PC-9 (cell line): Measurements from ENCODE around the gene SMPD4. TPM values are rescaled to one million over a fixed set of nuclear protein-coding genes. Genes with fewer than 3 reads are reported as not detected.
"Not testable (repeated sequence)": the region's sequence is repeated elsewhere in the genome, so short reads cannot be mapped to it uniquely, and the experiment has no call there.

ENCODE experiments used
- BruUV-seq: library from RNA; stranded (reverse); fragments of 400-500 nt; replicated peaks from 2 replicates; lab custom pipeline; 2021; lab: Mats Ljungman, UMichigan
- CTCF ChIA-PET: fragments of 300-600 bp; sonication (Branson Sonifier 250); formaldehyde crosslinking; loops from one replicate; lab custom pipeline; 2022; ENCODE audit warnings: antibody characterized with exemption; lab: Charles Lee
- POLR2A ChIA-PET: fragments of 300-600 bp; sonication (Branson Sonifier 250); formaldehyde crosslinking; loops from one replicate; lab custom pipeline; 2022; ENCODE audit warnings: antibody characterized with exemption; ENCODE audit not compliant: unreplicated experiment; lab: Charles Lee
- DNase-seq, 2 experiments: peaks; one replicate each; pipeline versions ENCODE4 v3.0.0 to v3.0.0-alpha.2; 2015 to 2022; ENCODE audit warnings: mixed read lengths in 1 of 2
- H2AFZ ChIP-seq: fragments of 200-600 bp; sonication (generic); 2 replicates; pipeline ENCODE4 v1.8.1; 2017; ENCODE audit warnings: antibody characterized with exemption
- H3F3A ChIP-seq: fragments of 200-600 bp; sonication (generic); 2 replicates; pipeline ENCODE4 v1.8.1; 2017; ENCODE audit warnings: antibody characterized with exemption, mild to moderate bottlenecking, low read depth; ENCODE audit not compliant: insufficient read depth
- H3K27ac ChIP-seq: fragments of 200-600 bp; sonication (generic); 2 replicates; pipeline ENCODE4 v1.6.1; 2016; ENCODE audit warnings: mixed run types
- H3K27me3 ChIP-seq: fragments of 200-600 bp; sonication (generic); 2 replicates; pipeline ENCODE4 v1.6.1; 2016; ENCODE audit warnings: low read depth, mixed run types; ENCODE audit not compliant: insufficient read depth
- H3K36me3 ChIP-seq: fragments of 200-600 bp; sonication (generic); 2 replicates; pipeline ENCODE4 v1.6.1; 2016; ENCODE audit warnings: low read depth, mixed run types
- H3K4me1 ChIP-seq: fragments of 200-600 bp; sonication (generic); replicated peaks from 2 replicates; pipeline ENCODE4 v1.6.1; 2016; ENCODE audit warnings: mixed run types; ENCODE audit not compliant: insufficient read depth
- H3K4me2 ChIP-seq: fragments of 200-600 bp; sonication (generic); 2 replicates; pipeline ENCODE4 v1.6.1; 2017; ENCODE audit warnings: mixed run types
- H3K4me3 ChIP-seq: fragments of 200-600 bp; sonication (generic); 2 replicates; pipeline ENCODE4 v1.6.1; 2016; ENCODE audit warnings: mixed run types
- H3K79me2 ChIP-seq: fragments of 200-600 bp; sonication (generic); 2 replicates; pipeline ENCODE4 v1.6.1; 2017; ENCODE audit warnings: low read depth, mixed run types
- H3K9me2 ChIP-seq: fragments of 200-600 bp; sonication (generic); 2 replicates; pipeline ENCODE4 v1.8.1; 2017; ENCODE audit warnings: mild to moderate bottlenecking; ENCODE audit not compliant: insufficient read depth
- H3K9me3 ChIP-seq: fragments of 200-600 bp; sonication (generic); 2 replicates; pipeline ENCODE4 v1.8.1; 2016; ENCODE audit warnings: low read depth; ENCODE audit not compliant: insufficient read depth
- H4K20me1 ChIP-seq: fragments of 200-600 bp; sonication (generic); 2 replicates; pipeline ENCODE4 v1.8.1; 2017; ENCODE audit not compliant: insufficient read depth
- CTCF ChIP-seq: fragments of 200-600 bp; sonication (generic); conservative IDR thresholded peaks from 2 replicates; pipeline ENCODE4 v1.6.1; 2017; ENCODE audit warnings: mixed run types, antibody characterized with exemption, mild to moderate bottlenecking, moderate library complexity
- EZH2 ChIP-seq: fragments of 200-600 bp; sonication (generic); IDR thresholded peaks from 2 replicates; pipeline ENCODE4 v1.8.0; 2017; ENCODE audit warnings: antibody characterized with exemption, low read depth
- intact Hi-C: fragments of 100-400 bp; cut with micrococcal nuclease; formaldehyde crosslinking; loops from one replicate; pipeline ENCODE4 v1.10.0; 2022; ENCODE audit not compliant: unreplicated experiment
- total RNA-seq: library from RNA; stranded (reverse); gene quantifications from 2 replicates; pipeline ENCODE4 v1.2.3, GENCODE V29; 2021

The SMPD4 gene
- total RNA-seq, 1 experiment from 2014 or later, result 77.9 TPM

- Histone ChIP-seq H2AFZ (no peak overlapping the region), H3K4me2 (no peak overlapping the region), H3K36me3 (no peaks in the 10 kb centered on the region), H3K27me3 (no peaks in the 10 kb centered on the region), H3K4me1 (no peaks in the 10 kb centered on the region), H3K4me3 (no peak overlapping the region), H4K20me1 (no peaks in the 10 kb centered on the region), H3K9me2 (no peaks in the 10 kb centered on the region), H3F3A (0 out of 2 replicates have a peak, but pooled peaks cover 5% of the 10 kb centered on the region), H3K9me3 (no peaks in the 10 kb centered on the region), H3K79me2 (no peaks in the 10 kb centered on the region), H3K27ac (no peak overlapping the region)
- no peak for TF ChIP-seq CTCF
- ChIA-PET CTCF (no interaction called here), POLR2A (no interaction called here)
- intact Hi-C loops, result no loop called here
- DNase-seq, result no peak
- BruUV-seq, result no TSS peak
These were observed 8.8 kb upstream of the SMPD4 start for GRCh38 chr2:130190237-130190636.

GRCh38 chr2:130188958-130189357 is 7.6 kb upstream of the SMPD4 start:
- H3K4me1 ChIP-seq, H3K27ac ChIP-seq, intact Hi-C loops, H3K4me3 ChIP-seq, H3K4me2 ChIP-seq, H3K79me2 ChIP-seq, H3K9me3 ChIP-seq, H3K27me3 ChIP-seq, DNase-seq, H3K36me3 ChIP-seq, H4K20me1 ChIP-seq, POLR2A ChIA-PET, CTCF ChIA-PET, H2AFZ ChIP-seq, BruUV-seq, H3K9me2 ChIP-seq, H3F3A ChIP-seq: not testable (repeated sequence)

- H3K9me3 ChIP-seq, POLR2A ChIA-PET, H3K4me3 ChIP-seq, CTCF ChIA-PET, H3K4me2 ChIP-seq, H3K36me3 ChIP-seq, intact Hi-C loops, BruUV-seq, H3K9me2 ChIP-seq, H2AFZ ChIP-seq, H3K27me3 ChIP-seq, H3K27ac ChIP-seq, H4K20me1 ChIP-seq, H3F3A ChIP-seq, DNase-seq, H3K4me1 ChIP-seq: not testable (repeated sequence)
- H3K79me2 ChIP-seq, result peaks cover 13% of the 10 kb centered on the region
These were observed 6.7 kb upstream of the SMPD4 start for GRCh38 chr2:130187859-130188792.

- CTCF ChIA-PET, result no interaction called here
- H3K36me3 ChIP-seq, result no peaks in the 10 kb centered on the region
- H3K4me1 ChIP-seq, result no peaks in the 10 kb centered on the region
- intact Hi-C loops, result no loop called here
- TF ChIP-seq EZH2, result no peak
- TF ChIP-seq CTCF, result no peak
- no peak for DNase-seq
- H3F3A ChIP-seq, result 0 out of 2 replicates have a peak, but pooled peaks cover 5% of the 10 kb centered on the region
- H3K4me2 ChIP-seq, result no peak overlapping the region
- BruUV-seq, result no TSS peak
- no peaks in the 10 kb centered on the region for H3K9me2 ChIP-seq
- H2AFZ ChIP-seq, result no peak overlapping the region
- H3K27ac ChIP-seq, result no peak overlapping the region
- H3K9me3 ChIP-seq, result no peaks in the 10 kb centered on the region
- no peaks in the 10 kb centered on the region for H4K20me1 ChIP-seq
- no peaks in the 10 kb centered on the region for H3K27me3 ChIP-seq
- H3K4me3 ChIP-seq, result no peak overlapping the region
- POLR2A ChIA-PET, result interaction anchor here (0.6 kb wide), 1 partner anchor 66 kb away, joined by 6 read pairs; no protein-coding TSS in a partner anchor
- H3K79me2 ChIP-seq, result peaks cover 17% of the 10 kb centered on the region
These were observed 5.9 kb upstream of the SMPD4 start for GRCh38 chr2:130187268-130187667.
